Muscle layer of colon (tissue), 2 donors: ENCODE results near the gene MCOLN1.
A peak's percentile ranks its signal among the peaks of the same experiment; 100 is the strongest.

Experiments used
- H3K27ac ChIP-seq: one replicate; pipeline ENCODE4 v1.7.0; 2013; ENCODE audit warnings: low read depth, mild to moderate bottlenecking, low read length, moderate library complexity
- H3K27me3 ChIP-seq, 2 donors: one replicate each; pipeline ENCODE4 v1.7.0; 2013; ENCODE audit warnings: low read length in 2 of 2, mild to moderate bottlenecking in 2 of 2; ENCODE audit not compliant: insufficient read depth in 2 of 2, control insufficient read depth in 1 of 2
- H3K36me3 ChIP-seq: one replicate; pipeline ENCODE4 v1.7.0; 2013; ENCODE audit warnings: mild to moderate bottlenecking, low read length; ENCODE audit not compliant: insufficient read depth
- H3K4me1 ChIP-seq: one replicate; pipeline ENCODE4 v1.7.0; 2013; ENCODE audit warnings: mild to moderate bottlenecking, low read length; ENCODE audit not compliant: insufficient read depth
- H3K4me3 ChIP-seq, 2 donors: one replicate each; pipeline ENCODE4 v1.7.0; 2013; ENCODE audit warnings: low read length in 2 of 2, low read depth in 1 of 2, mild to moderate bottlenecking in 1 of 2, moderate library complexity in 1 of 2
- H3K9ac ChIP-seq: one replicate; pipeline ENCODE4 v1.7.0; 2013; ENCODE audit warnings: low read length
- H3K9me3 ChIP-seq: one replicate; pipeline ENCODE4 v1.7.0; 2013; ENCODE audit warnings: mild to moderate bottlenecking, low read length
- donor health status: abdominal sarcoma.
- donor health status: Adenocarcinoma of cecum.

The MCOLN1 gene

DNA sequence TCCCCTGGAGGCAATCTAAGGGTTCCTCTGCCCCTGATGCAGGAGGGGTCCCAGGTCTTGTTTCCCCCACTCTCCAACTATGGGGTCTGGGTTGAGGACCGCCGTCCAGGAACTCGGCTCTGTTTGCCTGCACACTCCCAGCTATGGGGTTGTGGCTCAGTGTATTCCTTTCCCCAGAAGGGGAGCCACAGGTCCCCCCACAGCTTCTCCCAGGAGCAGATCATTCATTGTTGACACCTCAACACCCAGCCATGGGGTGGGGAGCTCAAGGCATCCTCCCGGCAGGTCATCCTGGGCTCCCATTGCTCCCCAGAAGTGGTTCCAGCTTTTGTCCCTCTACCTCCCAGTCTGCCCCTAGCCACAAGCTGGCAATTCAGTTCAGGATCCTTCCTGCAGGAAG, 5.5 kb upstream of the MCOLN1 start:
- H3K9me3 ChIP-seq, result no peaks in the 10 kb centered on the region
- peaks cover 29% of the 10 kb centered on the region for H3K4me1 ChIP-seq
- H3K9ac ChIP-seq, result peak overlapping the region; percentile 91

DNA sequence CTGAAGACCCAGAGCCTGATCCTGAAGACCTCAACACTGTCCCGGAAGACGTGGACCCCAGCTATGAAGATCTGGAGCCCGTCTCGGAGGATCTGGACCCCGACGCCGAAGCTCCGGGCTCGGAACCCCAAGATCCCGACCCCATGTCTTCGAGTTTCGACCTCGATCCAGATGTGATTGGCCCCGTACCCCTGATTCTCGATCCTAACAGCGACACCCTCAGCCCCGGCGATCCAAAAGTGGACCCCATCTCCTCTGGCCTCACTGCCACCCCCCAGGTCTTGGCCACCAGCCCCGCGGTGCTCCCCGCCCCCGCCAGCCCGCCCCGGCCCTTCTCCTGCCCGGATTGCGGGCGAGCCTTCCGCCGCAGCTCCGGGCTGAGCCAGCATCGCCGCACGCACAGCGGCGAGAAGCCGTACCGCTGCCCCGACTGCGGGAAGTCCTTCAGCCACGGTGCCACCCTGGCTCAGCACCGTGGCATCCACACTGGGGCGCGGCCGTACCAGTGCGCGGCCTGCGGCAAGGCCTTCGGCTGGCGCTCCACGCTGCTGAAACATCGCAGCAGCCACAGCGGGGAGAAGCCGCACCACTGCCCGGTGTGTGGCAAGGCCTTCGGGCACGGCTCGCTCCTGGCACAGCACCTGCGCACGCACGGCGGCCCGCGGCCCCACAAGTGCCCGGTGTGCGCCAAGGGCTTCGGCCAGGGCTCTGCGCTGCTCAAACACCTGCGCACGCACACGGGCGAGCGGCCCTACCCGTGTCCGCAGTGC, 2.9 kb upstream of the MCOLN1 start:
- Histone ChIP-seq H3K27me3 (no peaks in the 10 kb centered on the region), H3K4me1 (peaks cover 47% of the 10 kb centered on the region), H3K36me3 (no peaks in the 10 kb centered on the region), H3K9me3 (no peaks in the 10 kb centered on the region), H3K27ac (no peak overlapping the region), H3K4me3 (no peak overlapping the region), H3K9ac (no peak overlapping the region)

More for the DNA sequence above, 5.5 kb upstream of the MCOLN1 start:
- H3K27me3 ChIP-seq, result no peaks in the 10 kb centered on the region
- no peaks in the 10 kb centered on the region for H3K36me3 ChIP-seq
- H3K27ac ChIP-seq, result peak overlapping the region; percentile 90
- peak overlapping the region; percentile 80 to 91 for H3K4me3 ChIP-seq

DNA sequence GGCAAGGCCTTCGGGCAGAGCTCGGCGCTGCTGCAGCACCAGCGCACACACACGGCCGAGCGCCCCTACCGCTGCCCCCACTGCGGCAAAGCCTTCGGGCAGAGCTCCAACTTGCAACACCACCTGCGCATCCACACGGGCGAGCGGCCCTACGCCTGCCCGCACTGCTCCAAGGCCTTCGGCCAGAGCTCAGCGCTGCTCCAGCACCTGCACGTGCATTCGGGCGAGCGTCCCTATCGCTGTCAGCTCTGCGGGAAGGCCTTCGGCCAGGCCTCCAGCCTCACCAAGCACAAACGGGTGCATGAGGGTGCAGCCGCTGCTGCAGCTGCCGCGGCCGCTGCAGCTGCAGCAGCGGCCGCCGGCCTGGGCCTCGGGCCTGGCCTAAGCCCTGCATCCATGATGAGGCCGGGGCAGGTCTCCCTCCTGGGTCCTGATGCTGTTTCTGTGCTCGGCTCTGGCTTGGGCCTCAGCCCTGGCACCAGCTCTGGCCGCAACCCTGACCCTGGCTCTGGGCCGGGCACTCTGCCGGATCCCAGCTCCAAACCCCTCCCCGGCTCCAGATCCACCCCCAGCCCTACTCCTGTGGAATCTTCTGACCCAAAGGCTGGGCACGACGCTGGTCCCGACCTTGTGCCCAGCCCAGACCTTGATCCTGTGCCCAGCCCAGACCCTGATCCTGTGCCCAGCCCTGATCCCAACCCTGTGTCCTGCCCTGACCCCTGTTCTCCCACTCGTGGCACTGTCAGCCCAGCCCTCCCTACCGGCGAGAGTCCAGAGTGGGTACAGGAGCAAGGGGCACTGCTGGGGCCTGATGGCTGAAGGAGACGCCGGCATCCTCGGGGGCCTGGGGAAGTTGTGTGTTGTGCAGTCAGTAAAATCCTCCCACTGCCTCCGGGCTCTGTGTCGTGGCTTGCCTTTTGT, 2.0 kb upstream of the MCOLN1 start:
- H3K4me3 ChIP-seq, result no peak overlapping the region
- H3K9ac ChIP-seq, result no peak overlapping the region
- no peak overlapping the region for H3K27ac ChIP-seq
- H3K9me3 ChIP-seq, result no peaks in the 10 kb centered on the region
- H3K36me3 ChIP-seq, result no peaks in the 10 kb centered on the region
- H3K27me3 ChIP-seq, result no peaks in the 10 kb centered on the region
- peaks cover 41% of the 10 kb centered on the region for H3K4me1 ChIP-seq

DNA sequence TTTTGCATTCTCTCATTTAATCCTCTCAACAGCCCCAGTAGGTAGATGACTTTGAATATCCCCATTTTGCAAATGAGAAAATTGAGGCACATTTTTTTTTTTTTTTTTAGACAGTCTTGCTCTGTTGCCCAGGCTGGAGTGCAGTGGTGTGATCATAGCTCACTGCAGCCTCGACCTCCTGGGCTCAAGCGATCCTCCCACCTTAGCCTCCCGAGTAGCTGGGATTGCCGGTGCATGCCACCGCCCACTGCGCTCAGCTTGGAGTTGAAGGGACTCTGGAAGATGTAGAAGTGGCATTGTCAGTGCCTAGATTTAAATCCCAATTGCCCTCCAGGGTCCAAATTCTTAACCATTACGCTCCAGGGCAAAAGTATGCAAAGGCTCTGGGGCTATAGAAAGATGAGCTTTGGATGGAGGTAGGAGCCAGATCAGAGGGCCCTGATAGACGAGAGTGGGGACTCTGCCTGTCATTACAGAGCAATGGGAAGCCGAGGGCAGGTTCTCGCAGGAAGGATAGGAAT, 813 bp upstream of the MCOLN1 start:
- H3K4me1 ChIP-seq, result peaks cover 36% of the 10 kb centered on the region
- peak overlapping the region; percentile 39 for H3K27ac ChIP-seq
- H3K27me3 ChIP-seq, result no peaks in the 10 kb centered on the region
- no peaks in the 10 kb centered on the region for H3K9me3 ChIP-seq
- peak overlapping the region in 1 of 2 donors; percentile 70 for H3K4me3 ChIP-seq
- H3K36me3 ChIP-seq, result no peaks in the 10 kb centered on the region
- peak overlapping the region; percentile 19 for H3K9ac ChIP-seq

DNA sequence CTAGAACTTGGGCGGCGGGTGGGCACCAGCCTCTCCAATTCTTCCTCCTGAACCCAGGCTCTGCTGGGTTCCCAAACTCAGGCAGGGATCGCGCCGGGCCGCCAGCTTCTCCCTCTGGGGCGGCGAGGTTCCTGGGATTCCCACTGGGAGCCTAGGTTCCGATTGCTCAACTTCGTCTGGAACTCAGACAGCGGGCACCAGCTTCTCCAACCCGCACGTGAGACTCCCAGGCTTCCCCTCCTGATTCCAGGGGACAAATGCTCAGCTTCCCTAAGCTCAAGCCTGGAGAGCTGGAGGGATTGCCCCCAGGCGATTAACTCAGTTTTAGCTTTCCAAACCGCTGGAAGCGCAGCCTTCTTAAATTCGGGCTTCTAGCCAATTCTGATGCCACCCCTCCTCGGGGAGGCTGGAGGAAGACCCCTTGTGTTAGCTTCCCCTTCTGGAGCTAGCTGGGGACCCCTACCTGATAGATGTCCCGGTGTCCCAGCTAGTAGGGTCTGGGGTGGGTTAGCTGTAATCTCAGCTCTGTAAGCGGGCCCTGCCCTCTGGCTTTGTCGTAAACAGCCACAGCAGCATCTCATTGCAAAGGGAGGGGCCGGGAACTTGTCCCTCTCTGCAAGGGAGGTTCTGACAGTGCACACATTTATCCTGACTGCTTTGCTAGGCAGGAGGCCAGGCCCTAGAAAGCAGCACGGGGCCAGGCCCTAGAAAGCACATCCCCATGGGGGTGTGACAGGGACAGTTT, 671 bp downstream of the MCOLN1 start:
- H3K36me3 ChIP-seq, result peaks cover under 1% of the 10 kb centered on the region
- H3K4me3 ChIP-seq, result peak overlapping the region; percentile 70 to 79
- no peaks in the 10 kb centered on the region for H3K9me3 ChIP-seq
- no peaks in the 10 kb centered on the region for H3K27me3 ChIP-seq
- H3K4me1 ChIP-seq, result peaks cover 21% of the 10 kb centered on the region
- H3K27ac ChIP-seq, result peak overlapping the region; percentile 47
- H3K9ac ChIP-seq, result peak overlapping the region; percentile 65

DNA sequence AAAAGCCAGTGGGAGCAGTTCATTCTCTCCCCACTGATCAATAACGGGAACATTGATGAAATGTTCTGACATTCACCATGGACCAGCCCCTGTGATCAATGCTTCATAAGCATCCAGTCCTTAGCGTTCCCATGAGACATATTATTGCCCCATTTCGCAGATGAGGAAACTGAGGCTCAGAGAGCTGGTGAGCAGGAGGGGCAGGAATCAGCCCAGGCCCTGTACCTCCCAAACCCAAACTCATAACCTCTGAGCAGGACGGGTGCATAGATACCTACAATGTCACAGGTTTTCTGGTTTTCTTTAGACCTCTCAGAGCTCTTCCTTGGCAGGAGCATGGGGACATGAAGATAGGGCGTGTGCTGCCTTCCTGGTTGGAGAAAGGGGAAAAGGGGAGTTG, 2.1 kb downstream of the MCOLN1 start:
- Histone ChIP-seq H3K9ac (no peak overlapping the region), H3K9me3 (no peaks in the 10 kb centered on the region), H3K27me3 (no peaks in the 10 kb centered on the region), H3K4me1 (peaks cover 21% of the 10 kb centered on the region), H3K27ac (no peak overlapping the region), H3K36me3 (peaks cover 11% of the 10 kb centered on the region), H3K4me3 (no peak overlapping the region)

DNA sequence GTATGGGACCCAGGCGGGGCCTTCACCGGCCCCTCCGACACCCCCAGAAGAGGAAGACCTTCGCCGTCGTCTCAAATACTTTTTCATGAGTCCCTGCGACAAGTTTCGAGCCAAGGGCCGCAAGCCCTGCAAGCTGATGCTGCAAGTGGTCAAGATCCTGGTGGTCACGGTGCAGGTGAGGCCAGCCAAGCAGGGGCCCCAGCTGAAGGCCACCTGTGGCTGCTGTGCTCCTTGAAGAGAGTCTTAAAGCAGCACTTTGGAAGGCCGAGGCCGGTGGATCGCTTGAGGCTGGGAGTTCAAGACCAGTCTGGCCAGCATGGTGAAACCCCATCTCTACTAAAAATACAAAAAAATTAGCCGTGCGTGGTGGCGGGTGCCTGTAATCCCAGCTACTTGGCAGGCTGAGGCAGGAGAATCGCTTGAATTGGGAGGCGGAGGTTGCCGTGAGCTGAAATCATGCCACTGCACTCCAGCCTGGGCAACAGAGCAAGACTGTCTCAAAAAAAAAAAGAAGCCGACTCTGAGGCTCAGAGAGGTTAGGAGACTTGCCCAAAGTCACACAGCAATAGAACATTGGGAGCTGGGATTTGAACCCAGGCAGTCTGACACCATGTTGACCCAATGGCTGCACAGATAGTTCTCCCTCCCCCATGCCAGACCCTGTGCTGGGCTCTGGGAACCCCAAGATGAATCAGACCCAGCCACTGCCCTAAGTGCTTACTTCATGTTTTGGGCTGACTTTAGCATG, 2.7 kb downstream of the MCOLN1 start:
- Histone ChIP-seq H3K4me3 (no peak overlapping the region), H3K27me3 (no peaks in the 10 kb centered on the region), H3K4me1 (peaks cover 21% of the 10 kb centered on the region), H3K27ac (no peak overlapping the region), H3K9ac (no peak overlapping the region), H3K36me3 (peaks cover 11% of the 10 kb centered on the region), H3K9me3 (no peaks in the 10 kb centered on the region)

DNA sequence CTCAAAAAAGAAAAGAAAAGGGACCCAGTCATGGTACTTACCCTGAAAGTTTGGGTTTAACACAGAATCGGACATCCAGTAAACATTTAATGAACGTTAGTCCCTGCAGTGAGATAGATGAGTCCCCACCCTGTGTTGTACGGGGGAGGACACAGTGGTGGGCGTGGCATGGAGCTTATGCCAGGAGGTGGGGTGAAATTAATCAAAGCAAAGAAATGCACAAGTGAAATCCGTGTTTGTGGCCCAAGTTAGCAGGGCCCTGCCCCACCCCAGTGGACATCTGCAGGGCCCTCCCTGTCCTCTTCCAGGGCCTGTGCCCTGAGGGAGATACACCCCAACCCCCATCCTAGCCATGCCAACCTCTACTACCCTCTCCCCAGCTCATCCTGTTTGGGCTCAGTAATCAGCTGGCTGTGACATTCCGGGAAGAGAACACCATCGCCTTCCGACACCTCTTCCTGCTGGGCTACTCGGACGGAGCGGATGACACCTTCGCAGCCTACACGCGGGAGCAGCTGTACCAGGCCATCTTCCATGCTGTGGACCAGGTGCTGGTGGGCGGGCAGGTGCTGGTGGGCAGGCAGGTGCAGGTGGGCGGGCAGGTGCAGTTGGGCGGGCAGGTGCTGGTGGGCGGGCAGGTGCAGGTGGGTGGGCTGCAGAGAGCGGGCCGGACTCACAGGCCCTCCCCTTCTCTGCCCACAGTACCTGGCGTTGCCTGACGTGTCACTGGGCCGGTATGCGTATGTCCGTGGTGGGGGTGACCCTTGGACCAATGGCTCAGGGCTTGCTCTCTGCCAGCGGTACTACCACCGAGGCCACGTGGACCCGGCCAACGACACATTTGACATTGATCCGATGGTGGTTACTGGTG, 3.9 kb downstream of the MCOLN1 start:
- Histone ChIP-seq H3K36me3 (peaks cover 11% of the 10 kb centered on the region), H3K4me1 (peaks cover 21% of the 10 kb centered on the region), H3K27me3 (no peaks in the 10 kb centered on the region), H3K9me3 (no peaks in the 10 kb centered on the region), H3K27ac (no peak overlapping the region), H3K9ac (no peak overlapping the region), H3K4me3 (no peak overlapping the region)

DNA sequence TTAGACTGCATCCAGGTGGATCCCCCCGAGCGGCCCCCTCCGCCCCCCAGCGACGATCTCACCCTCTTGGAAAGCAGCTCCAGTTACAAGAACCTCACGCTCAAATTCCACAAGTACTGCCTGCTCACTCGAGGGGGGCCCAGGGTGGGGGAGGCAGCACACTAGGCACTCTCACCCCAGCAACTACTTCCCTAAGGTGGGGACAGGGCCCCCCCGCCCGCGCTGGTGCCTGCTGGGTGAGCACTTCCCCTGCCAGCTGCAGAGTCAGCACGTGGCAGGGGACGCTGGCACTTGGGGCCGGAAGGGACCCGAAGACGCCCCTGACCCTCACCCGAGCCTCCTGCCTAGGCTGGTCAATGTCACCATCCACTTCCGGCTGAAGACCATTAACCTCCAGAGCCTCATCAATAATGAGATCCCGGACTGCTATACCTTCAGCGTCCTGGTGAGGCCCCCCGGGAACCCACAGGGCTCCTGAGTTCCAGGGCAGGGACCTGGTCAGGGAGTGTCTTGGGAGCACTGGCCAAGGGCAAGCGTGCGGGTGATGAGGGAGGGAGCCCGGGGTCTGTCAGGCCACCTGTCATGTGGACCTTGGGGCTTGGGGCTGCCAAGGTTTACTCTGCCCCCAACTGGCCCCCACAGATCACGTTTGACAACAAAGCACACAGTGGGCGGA, 5.2 kb downstream of the MCOLN1 start:
- Histone ChIP-seq H3K4me1 (peaks cover 14% of the 10 kb centered on the region), H3K9ac (no peak overlapping the region), H3K9me3 (no peaks in the 10 kb centered on the region), H3K4me3 (no peak overlapping the region), H3K27ac (no peak overlapping the region), H3K36me3 (peaks cover 11% of the 10 kb centered on the region), H3K27me3 (no peaks in the 10 kb centered on the region)

DNA sequence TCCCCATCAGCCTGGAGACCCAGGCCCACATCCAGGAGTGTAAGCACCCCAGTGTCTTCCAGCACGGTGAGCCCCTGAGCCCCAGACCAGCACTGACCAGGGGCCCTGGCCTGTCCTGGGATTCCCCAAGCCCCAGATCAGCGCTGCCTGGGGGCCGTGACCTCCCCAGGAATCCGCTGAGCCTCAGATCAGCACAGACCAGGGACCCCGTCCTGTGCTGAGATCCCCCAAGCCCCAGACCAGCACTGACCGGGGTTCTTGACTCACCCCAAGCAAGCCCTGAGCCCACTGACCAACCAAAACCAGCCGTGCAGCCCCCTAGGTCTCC, 5.7 kb downstream of the MCOLN1 start:
- Histone ChIP-seq H3K9ac (no peak overlapping the region), H3K27me3 (no peaks in the 10 kb centered on the region), H3K9me3 (no peaks in the 10 kb centered on the region), H3K4me1 (peaks cover 12% of the 10 kb centered on the region), H3K36me3 (peaks cover 11% of the 10 kb centered on the region), H3K27ac (no peak overlapping the region), H3K4me3 (no peak overlapping the region)
